HG02623 (cell line): ENCODE measurements around the gene FAM110A.
"Not testable (repeated sequence)": the region's sequence is repeated elsewhere in the genome, so short reads cannot be mapped to it uniquely, and the experiment has no call there.

Source experiments
- ATAC-seq: cut with Tn5 transposase; IDR thresholded peaks from one replicate; pipeline ENCODE4 v1.9.1; 2021; ENCODE audit warnings: moderate library complexity; ENCODE audit not compliant: unreplicated experiment

FAM110A gene

DNA sequence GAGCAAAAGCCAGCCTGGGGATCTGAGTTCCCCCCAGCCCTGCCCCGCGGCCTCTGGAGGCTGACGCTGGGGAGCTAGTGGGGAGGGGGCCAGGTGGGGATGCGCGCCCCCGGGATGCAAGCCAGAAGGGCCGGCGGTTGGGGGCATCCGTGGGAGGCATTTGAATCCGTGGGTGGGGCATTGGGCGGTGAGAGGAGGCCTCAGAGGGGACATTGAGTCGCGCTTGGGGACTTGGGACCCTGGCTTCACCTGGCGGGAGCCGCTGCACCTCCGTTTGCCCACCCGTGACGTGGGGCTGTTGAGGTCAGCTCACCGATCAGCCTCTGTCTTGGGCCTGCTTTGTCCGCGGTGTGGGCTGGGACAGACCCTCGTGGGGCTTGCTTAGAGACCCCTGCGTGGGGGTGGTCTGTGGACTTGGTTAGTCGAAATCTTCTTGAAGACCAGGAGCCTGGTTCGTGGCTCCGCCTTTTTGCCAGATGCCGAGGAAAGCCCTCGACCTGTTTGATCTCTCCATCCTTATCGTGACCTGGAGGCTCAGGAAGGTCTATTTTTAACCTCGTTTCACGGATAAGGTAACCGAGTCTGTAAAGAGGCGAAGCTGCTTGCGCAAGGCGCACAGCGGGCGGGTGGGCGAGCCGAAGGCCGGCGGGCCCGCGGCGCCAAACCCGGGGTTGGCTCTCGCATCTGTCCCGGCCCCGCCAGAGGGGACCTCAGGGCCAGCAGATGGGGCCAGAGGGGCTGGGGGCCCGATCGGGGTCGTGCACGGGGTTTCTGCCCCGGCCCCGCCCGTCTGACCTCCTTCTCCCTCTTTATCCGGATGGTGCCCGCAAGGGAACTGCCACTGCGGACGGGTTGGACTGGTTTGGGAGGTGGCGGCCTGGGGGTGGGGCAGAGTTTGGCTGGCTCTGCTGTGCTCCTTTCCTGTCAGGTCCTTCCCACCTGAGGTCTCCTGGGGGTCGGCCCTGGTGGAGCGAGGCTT is 8.3 kb downstream of the FAM110A start:
- no peak for ATAC-seq

DNA sequence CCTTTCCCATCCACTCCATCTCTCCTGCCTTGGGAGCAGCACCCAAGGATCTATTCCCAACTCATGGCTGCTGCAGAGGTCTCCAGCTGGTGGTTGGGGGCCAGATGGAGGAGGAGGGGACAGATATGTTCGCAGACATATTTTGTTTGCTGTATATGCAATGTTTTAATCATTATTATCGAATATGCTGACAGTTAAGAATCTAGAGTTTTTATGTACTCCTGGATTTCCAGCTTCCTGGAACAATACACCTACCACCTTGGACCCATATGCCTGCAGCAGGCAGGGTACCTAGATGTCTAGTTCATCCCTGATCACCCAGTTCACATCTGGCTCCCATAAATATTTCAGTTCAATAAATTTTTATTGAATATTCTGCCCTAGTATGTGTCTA is 9.0 kb downstream of the FAM110A start:
- no peak for ATAC-seq

DNA sequence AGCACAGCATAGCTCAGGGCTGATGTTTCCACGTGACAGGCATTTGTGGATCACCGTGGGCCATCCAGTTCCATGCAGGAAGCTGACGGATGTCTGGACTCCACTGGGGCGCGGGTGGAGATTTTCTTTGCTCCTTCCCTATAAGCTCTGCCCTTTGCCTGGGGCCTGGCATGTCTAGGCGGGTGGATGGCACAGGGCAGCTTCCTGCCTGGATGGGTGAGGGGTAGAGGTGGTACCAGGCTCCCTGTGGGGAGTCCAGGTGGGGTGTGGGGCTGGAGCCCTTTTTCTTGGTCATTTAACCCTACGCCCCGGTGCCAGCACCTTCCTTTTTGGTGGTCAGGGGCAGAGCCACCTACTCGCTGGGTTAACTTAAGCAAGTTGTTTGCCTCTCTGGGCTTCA is 10.4 kb downstream of the FAM110A start:
- no peak for ATAC-seq

GRCh38 chr20:844473-845225 is 11.1 kb downstream of the FAM110A start:
- peak; percentile 95 for ATAC-seq

GRCh38 chr20:845226-845868 is 11.8 kb downstream of the FAM110A start:
- no peak for ATAC-seq

- ATAC-seq = no peak
Observed at GRCh38 chr20:845941-846893, 12.7 kb downstream of the FAM110A start.

GRCh38 chr20:846894-847278 is 13.4 kb downstream of the FAM110A start:
- no peak for ATAC-seq

GRCh38 chr20:848193-848592 is 14.7 kb downstream of the FAM110A start:
- ATAC-seq = no peak

GRCh38 chr20:848731-849130 is 15.2 kb downstream of the FAM110A start:
- not testable (repeated sequence) for ATAC-seq

DNA sequence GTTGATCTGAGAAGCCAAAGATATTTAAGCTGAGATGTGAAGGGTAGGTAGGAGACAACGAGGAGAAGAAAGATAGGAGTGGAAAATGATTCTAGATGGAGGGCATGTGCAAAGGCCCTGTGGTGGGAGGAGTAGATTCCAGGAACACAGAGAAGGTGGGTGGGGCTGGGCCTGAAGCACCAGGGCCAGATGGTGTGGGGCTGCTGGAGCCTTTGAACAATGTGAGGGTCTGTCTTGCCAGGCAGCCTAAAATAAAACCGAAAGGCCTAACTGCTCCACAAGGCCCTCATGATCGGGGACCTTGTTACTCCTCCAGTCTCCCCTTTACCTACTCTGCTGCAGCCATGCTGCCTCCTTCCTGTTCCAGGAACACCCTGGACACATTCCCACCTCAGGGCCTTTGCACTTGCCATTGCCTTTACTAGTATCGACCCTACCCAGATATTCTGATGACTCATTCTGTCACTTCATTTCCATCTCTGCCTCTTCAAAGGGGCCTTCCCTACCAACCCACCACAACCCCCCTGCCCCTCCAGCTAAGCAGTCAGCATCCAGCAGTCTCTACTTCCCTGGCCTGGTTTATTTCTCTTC is 20.0 kb downstream of the FAM110A start:
- ATAC-seq = no peak

- ATAC-seq = no peak
Observed at GRCh38 chr20:854601-855000, 21.1 kb downstream of the FAM110A start.

- no peak for ATAC-seq
Observed at GRCh38 chr20:855466-856360, 22.2 kb downstream of the FAM110A start.

DNA sequence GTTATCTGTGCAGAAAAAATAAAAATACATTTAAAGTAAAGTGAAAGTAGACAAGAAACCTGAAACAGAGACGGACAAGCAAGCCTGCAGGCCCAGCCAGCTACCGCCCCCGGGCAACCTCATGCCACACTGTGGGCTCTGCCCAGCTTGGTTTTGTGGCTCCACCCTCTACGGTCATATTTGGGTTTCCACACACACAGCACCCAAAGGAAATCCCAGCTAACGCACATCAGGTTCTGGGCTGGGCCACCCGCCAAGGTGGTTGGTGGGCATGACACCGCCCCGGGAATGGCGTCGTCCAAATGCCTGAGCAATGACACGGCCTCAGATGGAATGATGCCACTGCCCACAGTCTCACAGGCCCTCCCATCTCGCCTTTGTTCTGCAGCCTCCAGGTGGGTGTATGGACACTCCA is 22.9 kb downstream of the FAM110A start:
- ATAC-seq = no peak

- no peak for ATAC-seq
Observed at GRCh38 chr20:858011-858410, 24.5 kb downstream of the FAM110A start.

- no peak for ATAC-seq
Observed at GRCh38 chr20:859751-860231, 26.3 kb downstream of the FAM110A start.

DNA sequence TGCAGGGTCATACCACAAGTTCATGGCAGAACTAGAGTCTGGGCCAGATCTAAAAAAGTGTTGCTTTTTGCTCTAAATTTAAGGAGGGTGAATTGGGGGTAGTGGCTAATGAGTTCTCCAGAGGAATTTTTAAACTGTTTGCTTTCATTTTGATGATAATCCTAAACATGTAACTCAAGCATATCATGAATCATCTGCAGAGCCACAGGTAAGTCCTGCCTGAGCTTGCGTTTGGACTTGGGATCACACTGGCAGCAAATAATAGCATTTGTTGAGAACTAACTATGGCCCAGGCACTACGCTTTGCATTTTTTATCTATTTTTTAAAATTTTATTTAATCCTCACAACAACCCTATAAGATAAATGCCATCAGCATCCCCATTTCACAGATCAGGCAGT is 27.4 kb downstream of the FAM110A start:
- no peak for ATAC-seq

DNA sequence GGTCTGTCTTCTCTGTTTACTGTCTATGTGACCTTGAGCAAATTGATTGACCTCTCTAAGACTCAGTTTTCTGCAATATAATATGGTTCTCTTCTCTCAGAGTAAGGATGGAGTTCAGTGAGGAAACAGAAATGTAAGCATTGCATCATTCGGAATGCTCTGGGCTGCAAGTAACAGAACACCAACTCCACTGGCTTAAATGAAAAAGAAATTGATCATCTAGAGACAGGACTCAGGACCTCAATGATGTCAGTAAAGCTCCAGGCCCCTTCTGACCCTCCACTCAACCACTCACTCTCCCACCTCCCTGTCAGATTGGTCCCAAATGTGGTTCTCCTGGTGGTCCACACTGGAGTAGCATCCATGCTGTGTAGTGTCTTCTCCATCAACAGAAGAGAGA is 31.9 kb downstream of the FAM110A start:
- ATAC-seq = no peak

- ATAC-seq = no peak
Observed at GRCh38 chr20:868279-868678, 34.8 kb downstream of the FAM110A start.

GRCh38 chr20:869606-870005 is 36.1 kb downstream of the FAM110A start:
- no peak for ATAC-seq
